ENCODE data around the gene WAC.
"Not testable (repeated sequence)": the region's sequence is repeated elsewhere in the genome, so short reads cannot be mapped to it uniquely, and the experiment has no call there.

Gene WAC

DNA sequence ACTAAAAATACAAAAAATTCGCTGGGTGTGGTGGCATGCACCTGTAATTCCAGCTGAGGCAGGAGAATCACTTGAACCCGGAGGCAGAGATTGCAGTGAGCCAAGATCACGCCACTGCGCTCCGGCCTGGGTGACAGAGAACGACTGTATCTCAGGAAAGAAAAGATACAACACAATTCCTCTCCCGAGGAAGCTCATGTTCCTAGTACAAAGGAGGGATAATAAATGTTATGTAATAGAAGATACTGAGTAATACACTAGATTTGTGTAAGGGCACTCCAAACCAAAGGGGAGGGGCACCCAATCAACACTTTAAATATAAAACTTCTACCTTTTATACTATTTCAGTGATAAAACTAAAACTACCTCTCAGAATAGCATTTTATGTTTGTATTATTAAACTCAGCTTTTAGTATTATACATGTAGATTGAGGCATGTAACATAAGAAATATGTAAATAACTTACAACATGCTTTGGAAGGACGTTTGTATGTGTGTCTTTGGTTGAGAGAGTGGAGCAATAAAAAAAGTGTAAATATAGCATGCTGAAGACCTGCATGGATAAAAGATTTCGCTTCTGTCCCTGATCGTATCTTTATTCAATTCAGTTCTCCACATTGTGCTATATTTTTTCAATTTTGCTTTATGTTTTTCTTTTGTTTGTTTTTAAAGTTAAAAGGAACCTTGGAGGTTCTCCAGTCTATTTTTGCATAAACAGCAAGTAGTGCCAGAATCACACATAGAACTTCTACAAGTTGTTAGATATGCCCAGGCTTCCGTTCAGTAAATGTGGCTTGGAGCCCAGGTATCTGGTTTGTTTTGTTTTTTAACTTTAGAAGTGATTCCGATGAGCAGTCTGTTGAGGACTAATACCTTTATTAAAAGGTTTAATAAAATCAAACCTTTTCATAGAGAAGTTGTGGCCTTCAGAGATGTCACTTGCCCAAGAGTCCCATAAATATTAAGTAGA, 71.9 kb downstream of the WAC start:
- no peak for DNase-seq
- intact Hi-C loops (cut with DNase I) = no loop called here

DNA sequence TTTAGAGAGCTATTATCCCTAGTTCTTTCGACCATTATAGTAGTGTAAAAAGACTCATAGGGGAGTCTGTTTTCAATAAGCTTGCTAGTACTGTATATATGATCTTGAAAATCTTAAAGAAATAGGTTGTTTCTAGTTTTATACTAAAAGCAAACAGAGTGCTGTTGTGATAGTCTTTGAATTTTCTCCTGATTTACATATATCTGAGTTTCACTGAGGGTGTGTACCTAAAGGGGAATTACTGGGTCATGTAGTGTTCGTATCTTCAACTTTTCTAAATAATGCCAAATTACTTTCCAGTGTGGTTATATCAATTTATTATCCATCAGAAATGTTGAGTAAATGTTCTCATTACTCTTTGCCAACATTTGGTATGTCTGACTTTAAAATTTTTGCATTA, 73.7 kb downstream of the WAC start:
- intact Hi-C loops (cut with DNase I) = no loop called here

DNA sequence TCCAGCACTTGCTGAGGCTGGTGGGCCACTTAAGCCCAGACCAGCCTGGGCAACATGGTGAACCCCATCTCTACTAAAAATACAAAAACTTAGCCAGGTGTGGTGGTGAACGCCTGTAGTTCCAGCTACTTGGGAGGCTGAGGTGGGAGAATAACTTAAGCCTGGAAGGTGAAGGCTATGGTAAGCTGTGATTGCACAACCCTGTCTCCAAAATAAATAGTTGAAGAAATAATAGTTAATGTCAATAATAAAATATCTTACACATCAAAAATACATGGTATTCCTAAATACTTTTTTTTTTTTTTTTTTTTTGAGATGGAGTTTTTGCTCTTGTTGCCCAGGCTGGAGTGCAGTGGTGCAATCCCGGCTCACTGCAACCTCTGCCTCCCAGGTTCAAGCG, 76.7 kb downstream of the WAC start:
- intact Hi-C loops (cut with DNase I) = not testable (repeated sequence)

More for the DNA sequence above, 73.7 kb downstream of the WAC start:
- DNase-seq = no peak

DNA sequence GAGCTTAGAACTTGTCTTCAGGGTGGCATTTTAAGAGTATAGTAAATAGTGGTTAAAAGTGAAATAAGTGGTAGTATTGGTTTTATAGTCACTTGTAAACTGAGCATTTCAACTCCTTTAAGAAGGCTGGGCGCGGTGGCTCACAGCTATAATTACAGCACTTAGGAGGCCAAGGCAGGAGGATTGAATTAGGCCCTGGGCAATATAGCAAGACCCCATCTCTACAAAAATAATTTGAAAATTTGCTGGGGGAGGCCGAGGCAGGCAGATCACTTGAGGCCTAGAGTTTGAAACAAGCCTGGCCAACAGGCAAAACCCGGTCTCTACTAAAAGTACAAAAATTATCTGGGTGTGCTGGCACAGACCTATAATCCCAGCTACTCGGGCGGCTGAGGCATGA, 80.0 kb downstream of the WAC start:
- no peak for DNase-seq

More for the DNA sequence above, 76.7 kb downstream of the WAC start:
- DNase-seq = not testable (repeated sequence)

DNA sequence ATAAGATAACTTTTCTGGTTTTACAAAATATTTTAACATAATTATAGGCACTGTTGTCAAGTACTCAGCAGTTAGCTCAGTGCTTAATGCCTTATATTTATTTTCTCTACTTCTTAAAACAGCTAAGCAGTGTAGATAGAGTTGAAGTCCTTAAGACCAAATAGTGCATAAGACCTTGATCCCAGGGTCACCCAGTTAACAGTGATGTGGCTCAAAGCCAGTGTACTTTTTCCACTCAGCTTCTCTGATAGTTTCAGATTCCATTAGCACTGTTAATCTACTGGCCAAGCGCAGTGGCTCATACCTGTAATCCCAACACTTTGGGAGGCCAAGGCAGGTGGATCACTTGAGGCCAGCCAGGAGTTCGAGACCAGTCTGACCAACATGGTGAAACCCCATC, 83.6 kb downstream of the WAC start:
- DNase-seq = no peak
- intact Hi-C loops (cut with DNase I) = no loop called here

More for the DNA sequence above, 80.0 kb downstream of the WAC start:
- intact Hi-C loops (cut with DNase I) = no loop called here

DNA sequence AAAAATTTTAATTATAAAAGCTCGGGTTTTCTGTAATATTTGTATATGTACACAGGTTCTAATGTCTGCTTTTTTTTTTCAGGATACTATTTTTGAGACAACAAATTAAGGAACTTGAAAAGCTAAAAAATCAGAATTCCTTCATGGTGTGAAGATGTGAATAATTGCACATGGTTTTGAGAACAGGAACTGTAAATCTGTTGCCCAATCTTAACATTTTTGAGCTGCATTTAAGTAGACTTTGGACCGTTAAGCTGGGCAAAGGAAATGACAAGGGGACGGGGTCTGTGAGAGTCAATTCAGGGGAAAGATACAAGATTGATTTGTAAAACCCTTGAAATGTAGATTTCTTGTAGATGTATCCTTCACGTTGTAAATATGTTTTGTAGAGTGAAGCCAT, 86.5 kb downstream of the WAC start:
- intact Hi-C loops (cut with DNase I) = no loop called here
- no peak for DNase-seq

DNA sequence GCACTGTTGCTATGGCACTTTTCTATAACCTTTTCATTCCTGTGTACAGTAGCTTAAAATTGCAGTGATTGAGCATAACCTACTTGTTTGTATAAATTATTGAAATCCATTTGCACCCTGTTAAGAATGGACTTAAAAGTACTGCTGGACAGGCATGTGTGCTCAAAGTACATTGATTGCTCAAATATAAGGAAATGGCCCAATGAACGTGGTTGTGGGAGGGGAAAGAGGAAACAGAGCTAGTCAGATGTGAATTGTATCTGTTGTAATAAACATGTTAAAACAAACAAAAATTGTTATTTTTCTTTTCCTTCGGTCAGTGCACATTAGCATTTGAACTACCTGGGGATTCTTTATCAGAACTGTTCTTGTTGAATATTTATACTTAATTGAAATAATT, 87.3 kb downstream of the WAC start:
- DNase-seq = no peak
- intact Hi-C loops (cut with DNase I) = loop anchor here (10.0 kb wide), 1 partner anchor 685 kb away; no protein-coding TSS in a partner anchor

DNA sequence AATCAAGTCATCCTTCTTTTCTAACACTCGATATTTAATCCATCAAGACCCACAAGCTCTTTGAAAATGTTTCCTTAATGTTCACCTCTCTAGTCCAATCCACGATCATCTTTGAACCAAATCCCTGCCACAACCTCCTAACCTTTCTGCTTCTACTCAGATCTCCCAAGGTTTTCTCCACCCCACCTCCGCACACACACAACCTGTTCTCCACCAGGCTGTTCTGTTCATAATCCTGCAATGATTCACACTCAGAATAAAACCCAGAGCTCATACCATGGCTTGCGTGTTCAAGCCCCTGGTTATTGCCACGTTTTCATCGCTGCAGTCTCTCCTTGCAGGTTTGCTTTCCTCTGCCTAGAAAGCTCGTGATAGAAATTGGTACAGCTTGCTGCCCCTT, 90.6 kb downstream of the WAC start:
- intact Hi-C loops (cut with DNase I) = loop anchor here (10.0 kb wide), 1 partner anchor 681 kb away; no protein-coding TSS in a partner anchor
- no peak for DNase-seq

DNA sequence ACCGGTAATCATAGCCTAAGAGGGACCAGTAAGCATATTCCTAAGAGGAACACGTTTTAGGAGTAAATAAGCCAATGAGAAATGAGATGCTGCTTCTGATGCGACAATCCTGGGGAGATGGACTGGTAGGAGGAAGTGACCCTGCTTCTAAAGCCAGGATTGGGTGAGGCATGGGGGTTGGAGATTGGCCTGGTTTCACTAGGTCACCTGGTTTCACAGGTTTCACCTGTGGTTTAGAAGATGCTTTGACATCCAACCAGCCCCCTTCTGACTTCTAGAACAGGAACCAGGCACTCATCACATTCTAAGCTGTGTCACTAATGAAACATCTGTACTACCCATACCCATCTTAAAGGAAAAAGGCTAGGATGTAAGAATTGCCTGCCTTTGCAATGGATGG, 91.4 kb downstream of the WAC start:
- no peak for DNase-seq
- intact Hi-C loops (cut with DNase I) = loop anchor here (10.0 kb wide), 1 partner anchor 680 kb away; no protein-coding TSS in a partner anchor

DNA sequence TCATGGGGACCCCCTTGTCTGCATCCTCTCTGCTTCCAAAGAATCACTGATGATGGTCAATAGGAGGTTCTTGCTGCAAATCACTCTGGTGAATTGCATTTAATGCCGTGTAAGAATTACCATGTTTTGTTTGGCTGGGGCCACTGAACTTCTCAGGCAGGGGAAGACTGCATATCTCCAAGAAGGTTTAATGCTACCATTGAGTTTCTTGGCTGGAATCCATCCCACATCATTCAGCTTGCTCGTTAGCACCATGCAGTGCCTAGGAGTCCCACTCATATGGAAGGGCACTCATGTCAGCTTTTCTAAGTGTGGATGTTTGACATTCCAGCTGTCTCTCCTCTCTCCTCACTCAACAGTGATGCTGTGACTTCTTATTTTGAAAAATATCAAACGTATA, 94.2 kb downstream of the WAC start:
- DNase-seq = no peak
- intact Hi-C loops (cut with DNase I) = loop anchor here (10.0 kb wide), 1 partner anchor 678 kb away; no protein-coding TSS in a partner anchor

DNA sequence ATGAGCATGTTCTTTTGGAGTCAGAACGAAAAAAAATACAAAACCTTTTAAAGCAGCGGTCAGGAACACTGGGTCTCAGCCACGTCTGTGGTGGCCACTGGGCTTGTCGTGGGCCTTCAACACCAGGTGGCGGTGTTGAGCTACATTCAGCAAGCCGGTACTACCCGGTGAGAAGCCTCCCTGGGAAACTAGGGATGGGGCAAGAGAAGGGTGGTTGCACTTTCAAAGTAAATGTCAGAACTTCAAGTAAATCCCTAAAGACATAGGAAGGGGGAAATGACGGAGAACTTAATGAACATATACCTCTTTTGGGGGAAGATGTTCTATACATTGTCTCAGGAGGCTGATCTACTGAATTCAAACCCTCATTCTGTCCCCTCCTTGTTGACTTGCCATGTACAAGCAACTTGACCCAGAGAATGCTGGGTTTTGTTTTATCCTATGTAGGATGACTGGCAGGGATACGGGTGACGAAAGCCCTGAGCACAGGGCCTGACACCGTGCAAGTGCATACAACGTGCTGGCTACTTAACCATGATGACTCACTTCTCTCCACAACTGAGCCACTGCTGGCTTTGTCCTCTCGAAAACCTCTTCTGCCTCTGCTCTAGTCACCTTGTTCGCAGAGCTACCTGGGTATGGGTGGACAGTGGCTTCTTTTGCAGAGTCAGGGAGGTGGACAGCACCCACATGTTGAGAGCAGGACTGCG, 95.4 kb downstream of the WAC start:
- peak; percentile 50 to 96 (median 86) for DNase-seq
- intact Hi-C loops (cut with DNase I) = loop anchor here (2.0 to 10.0 kb wide), 2 partner anchors 676 to 762 kb away; no protein-coding TSS in a partner anchor

DNA sequence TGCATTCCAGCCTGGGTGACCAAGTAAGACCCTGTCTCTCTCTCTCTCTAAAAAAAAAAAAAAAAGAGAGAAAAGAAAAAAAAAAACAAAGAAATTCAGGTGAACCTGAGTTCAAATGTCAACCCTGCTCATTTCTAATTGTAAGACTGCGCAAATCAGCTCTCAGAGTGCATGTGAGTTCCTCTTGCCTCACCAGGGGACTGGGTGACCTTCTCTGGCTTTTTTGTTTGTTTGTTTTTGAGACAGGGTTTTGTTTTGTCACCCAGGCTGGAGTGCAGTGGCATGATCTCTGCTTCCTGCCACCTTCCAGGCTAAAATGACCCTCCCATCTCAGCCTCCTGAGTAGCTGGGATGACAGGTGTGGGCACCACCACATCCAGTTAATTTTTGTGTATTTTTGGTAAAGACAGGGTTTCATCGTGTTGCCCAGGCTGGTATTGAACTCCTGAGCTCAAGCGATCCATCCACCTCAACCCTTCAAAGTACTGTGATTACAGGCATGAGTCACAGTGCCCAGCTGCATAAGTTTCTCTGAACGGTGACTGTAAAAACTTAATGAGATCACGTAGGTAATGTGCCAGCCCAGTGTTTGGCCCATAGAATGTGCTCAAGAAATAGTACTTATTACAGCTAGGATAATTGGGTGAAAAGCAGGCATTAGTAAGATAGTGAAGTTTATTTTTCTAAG, 99.1 kb downstream of the WAC start:
- intact Hi-C loops (cut with DNase I) = no loop called here
- no peak for DNase-seq

DNA sequence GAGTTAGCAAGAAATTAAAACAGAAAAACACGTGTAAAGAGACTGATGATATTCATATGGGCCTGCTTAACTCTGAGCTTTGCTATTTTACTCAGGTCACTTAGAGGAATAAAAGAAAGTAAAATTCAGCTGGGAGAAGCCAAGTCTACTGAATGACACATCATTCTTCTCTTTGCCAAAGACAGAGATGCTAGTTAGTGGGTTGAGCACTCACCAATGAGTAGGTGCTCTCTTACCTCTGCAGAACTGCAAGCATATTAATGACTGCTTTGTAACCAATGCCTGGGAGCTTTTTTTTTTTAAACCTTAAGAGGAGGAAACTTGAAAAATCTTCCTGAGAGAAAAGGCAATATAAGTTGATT, 99.6 kb downstream of the WAC start:
- intact Hi-C loops (cut with DNase I) = no loop called here
- no peak for DNase-seq

DNA sequence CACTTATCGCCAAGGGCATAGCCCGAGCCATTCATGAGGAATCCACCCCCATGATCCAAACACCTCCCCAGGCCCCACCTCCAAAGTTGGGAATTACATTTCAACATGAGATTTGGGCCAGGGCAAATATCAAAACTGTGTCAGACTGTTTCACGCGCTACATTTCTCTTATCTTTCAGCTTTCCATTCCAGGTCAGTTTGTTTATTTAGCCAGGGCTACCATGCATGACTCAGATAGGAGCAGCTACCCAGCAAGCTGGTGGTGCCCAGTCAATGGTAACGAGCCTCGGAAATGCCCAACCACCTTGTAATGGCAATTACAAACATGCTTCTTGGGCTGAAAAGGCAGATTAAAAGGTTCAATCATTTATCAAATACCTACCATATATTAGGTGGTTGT, 100.8 kb downstream of the WAC start:
- DNase-seq = no peak
- intact Hi-C loops (cut with DNase I) = no loop called here

DNA sequence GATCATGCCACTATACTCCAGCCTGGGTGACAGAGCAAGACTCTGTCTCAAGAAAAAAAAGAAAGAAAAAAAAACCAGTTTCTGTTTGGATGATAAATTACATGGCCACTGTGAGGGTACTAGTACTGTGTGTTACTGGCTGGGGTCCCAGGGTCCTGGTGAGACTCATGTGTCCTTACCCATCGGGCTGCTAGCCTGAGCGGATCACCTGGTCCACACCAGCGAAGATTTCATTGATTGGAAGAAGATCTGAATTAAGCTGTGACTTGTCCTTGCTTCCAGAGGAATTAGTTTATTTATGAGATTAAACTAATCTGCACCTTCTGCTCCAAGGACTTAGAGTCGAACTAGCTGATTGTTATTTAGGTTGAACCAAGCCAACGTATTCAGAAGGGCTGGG, 104.4 kb downstream of the WAC start:
- intact Hi-C loops (cut with DNase I) = no loop called here
- no peak for DNase-seq

DNA sequence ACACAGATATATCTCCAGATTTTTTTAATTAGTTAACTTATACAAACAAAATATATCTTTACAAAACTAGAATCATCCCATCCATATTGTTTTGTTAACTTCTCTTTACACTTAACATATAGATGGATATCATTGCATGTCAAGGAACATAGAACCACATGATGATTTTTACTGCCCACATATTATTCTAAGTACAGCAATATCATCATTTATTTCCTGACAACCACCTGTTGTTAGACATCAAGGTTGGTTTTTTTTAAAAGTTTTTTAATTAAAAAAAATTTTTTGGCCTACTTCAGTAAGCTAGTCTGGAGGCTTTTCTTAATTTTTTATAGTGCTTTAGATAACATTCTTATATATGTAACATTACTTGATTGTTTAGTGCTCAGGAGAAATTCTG, 105.5 kb downstream of the WAC start:
- intact Hi-C loops (cut with DNase I) = no loop called here
- DNase-seq = no peak

DNA sequence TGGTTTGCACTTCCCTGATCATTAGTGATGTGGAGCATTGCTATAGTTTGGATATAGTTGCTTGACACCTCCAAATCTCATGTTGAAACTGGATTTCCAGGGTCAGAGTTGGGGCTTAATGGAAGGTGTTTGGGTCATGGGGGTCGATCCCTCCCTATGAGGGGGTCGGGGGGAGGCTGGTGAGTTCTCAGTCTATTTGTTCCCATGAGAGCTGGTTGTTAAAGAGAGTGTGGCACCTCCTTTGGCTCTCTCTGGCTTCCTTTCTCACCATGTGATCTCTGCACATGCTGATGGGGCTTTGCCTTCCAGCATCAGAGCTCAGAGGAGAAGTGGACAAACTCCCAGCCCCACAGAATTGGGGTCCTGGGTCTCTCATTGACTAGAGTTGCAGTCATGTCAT, 107.6 kb downstream of the WAC start:
- DNase-seq = no peak
- intact Hi-C loops (cut with DNase I) = no loop called here

DNA sequence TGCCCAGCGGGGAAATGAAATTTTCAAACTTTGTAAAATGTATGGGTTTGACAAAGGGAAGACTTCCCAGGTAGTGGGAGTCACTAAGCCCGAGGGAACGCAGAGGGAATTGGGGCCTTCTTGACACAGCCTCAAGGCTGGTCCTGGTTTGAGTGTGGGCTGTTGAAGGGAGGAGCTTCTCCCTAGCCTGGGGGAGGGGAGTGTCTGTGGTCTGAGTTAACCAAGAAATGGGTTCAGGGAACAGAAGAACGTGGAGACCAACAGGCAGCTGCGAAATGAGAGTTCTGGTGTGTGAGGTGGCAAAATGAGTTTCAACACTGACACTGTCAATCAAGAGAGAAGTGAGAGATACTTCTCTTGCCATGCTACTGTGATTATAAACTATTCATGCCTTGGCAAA, 111.7 kb downstream of the WAC start:
- no peak for DNase-seq
- intact Hi-C loops (cut with DNase I) = no loop called here

DNA sequence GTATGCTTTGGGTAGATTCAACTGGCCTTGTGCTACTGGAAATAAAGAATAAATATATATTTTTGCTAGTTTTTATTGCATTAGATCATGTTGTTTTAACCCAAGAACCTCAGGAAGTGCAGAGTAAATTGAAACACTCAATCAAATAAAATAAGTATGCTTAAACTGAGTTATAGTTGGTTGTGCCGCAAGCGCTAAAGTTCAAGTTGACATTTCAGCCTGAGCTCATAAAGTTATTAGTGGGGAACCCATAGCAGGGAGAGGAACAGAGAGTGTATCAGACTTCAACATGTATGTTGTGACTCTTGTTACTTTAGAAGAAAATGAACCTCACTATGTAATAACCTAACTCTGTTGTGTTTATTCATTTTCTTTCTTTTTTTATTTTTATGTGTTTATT, 119.2 kb downstream of the WAC start:
- intact Hi-C loops (cut with DNase I) = no loop called here
- DNase-seq = no peak

DNA sequence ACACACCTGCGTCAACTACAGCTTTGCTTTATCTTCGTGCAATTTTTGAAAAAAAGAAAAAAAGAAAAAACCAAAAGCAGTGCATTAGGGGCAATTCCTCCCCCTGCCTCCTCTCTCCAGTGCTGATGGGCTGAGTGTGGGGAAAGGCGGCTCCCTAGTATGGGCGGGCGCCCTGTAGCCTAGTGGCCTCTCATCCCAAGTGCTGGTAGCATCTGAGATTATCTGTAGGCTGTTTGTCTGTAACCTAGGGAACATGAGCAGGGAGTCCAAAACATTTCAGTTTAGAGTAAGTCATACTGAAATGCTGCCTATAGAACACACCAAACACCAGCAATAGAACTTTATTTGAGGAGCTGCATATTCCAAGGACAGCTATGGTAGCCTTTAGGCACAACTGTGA, 119.8 kb downstream of the WAC start:
- intact Hi-C loops (cut with DNase I) = no loop called here
- peak in 1 of 10 donors; percentile 24 for DNase-seq

DNA sequence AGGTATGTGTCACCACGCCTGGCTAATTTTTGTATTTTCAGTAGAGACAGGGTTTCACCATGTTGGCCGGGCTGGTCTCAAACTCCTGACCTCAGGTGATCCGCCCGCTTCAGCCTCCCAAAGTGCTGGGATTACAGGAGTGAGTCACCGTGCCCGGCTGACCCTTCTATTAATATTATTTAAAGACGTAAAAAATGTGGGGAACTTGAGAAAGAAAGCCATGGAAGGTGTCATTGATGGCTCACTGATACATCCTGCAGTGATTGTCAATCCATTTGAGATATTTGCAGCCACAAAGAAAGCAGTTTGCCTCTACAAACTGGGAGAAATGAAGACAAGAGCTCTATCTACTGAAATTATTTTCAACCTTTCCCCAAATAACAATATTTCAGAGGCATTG, 125.9 kb downstream of the WAC start:
- DNase-seq; intact Hi-C loops (cut with DNase I): not testable (repeated sequence)
